Activated CD4-positive, alpha-beta T cell treated with anti-CD3 and anti-CD28 coated beads for 4 hours (primary cell): ENCODE data around the gene TM4SF4.

Source experiments
- DNase-seq, 2 donors: peaks; one replicate each; pipeline ENCODE4 v3.0.0-alpha.2; 2020

TM4SF4 gene

DNA sequence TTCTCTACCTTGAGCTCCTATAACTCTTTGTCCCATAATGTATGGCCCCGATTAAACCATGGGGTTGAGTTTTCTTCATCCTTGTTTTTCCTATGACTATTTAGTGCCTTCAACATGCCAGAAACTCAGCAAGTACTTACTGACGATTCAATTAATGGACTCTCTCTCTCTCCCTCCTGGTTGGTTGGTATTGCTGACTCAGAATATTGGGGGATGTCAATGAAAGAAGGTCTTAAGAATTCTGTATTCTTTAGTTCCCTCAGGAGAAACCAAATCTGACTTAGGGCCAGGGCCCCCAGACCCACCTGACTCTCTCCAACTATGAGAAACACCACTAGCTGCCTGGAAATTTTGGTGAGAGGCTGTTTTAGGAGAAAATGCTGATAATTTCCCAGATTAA is 40.8 kb downstream of the TM4SF4 start:
- no peak for DNase-seq

DNA sequence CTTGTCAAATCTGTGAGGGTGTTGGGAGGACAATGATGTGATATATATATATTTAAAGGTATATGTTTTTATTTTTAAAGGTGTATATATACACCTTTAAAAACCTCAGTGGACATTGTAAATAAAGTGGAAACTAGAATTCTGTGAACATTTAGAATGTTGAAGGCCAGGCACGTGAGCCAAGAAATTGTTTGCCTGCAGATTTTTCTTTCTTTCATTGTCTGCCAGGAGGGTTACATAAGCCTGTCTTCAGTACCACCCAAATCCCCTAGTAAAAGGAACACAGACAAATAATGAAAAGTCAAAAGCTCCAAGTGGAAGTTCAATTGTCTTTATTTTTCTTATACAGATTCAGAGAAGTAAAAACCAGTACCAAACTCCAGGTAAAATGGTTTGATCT is 42.4 kb downstream of the TM4SF4 start:
- no peak for DNase-seq

- no peak for DNase-seq
Measured at GRCh38 chr3:149519912-149520311, 45.4 kb downstream of the TM4SF4 start.

- DNase-seq, result no peak
Measured at GRCh38 chr3:149523512-149524299, 49.2 kb downstream of the TM4SF4 start.

GRCh38 chr3:149527531-149528339 is 53.2 kb downstream of the TM4SF4 start:
- DNase-seq, result no peak

DNA sequence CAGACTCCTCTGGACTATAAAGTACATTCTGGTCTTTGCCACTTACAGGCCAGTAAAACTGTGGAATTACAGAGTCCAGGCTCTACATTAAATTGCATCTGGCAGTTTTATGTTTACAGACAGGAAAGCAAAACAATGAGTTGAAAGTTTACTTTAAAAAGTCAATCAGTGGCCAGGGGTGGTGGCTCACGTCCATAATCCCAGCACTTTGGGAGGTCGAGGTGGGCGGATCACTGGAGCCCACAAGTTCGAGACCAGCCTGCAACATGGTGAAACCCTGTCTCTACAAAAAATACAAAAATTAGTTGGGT is 53.8 kb downstream of the TM4SF4 start:
- DNase-seq, result no peak

DNA sequence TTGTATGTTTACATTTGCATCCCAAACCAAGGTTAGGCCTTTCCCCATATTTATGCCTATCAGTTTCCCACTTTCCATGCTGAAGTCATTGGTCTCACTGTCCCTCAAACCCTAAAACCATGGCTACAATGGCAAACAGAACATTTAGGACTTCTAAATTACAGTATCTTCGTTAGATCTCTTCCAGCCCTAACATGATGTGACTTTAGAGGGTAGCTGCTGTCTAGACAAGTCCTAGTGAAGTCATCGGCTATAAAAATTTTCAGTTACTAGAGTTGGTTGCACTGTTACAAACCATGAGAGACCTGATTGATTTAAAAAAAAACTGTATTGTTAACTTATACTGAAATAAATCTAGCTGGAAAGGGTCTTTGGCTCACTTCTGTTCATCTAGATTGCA is 54.6 kb downstream of the TM4SF4 start:
- DNase-seq, result no peak

GRCh38 chr3:149532489-149533180 is 58.1 kb downstream of the TM4SF4 start:
- no peak for DNase-seq

- DNase-seq, result no peak
Measured at GRCh38 chr3:149534082-149534481, 59.6 kb downstream of the TM4SF4 start.

DNA sequence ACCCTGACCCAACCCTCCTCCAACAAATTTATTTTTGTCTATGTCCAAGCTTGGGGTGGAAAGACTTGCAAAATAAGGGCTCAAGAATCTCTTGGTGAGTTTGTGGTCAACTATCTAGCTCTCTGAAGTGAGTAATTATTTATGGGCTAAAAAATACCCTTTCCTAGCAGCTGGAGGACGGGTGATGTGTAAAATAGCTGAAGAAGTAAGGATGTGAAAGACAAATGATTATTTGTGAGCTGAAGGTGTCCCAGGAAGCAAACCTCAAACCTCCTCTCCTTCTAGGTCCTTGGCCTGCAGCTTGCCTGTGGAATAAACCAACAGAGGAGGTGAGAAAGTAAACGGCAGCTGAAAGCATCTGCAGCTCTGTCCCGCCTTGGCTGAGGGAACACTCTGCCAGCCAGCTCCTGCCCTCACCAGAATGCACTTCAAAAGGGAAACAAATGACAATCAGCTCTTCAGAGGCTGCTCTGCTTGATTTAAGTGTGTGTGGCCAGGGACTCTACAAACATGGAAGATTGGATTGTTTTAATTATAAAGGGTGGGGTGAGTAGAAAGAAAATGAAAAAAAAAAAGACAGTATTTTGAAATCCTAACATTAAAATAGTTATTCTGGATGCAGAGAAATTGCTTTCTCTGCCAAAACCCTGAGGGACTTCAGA is 60.3 kb downstream of the TM4SF4 start:
- no peak for DNase-seq

GRCh38 chr3:149535333-149535685 is 60.8 kb downstream of the TM4SF4 start:
- DNase-seq, result no peak

DNA sequence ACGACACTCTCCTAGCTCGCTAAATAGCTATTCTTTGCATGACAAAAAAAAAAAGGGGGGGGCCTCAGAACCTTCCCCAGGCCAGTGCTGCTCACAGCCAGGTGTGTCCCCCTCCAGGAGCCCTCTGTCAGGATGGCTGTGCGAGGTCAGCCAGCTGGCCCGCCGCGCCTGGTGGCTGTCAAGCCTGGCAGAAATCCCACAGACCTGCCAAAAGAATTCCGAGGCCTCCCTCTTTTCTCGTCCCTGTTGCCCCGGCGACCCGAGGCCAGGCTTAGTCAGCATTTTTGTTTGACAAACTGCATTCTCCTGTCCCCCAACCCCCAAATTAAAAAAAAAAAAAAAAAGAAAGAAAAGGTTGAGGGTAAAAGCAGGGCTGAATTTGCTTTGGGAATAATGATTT is 61.9 kb downstream of the TM4SF4 start:
- no peak for DNase-seq

- DNase-seq, result no peak
Measured at GRCh38 chr3:149538371-149538770, 63.9 kb downstream of the TM4SF4 start.

GRCh38 chr3:149541091-149541491 is 66.6 kb downstream of the TM4SF4 start:
- DNase-seq, result no peak

GRCh38 chr3:149542375-149543312 is 68.1 kb downstream of the TM4SF4 start:
- no peak for DNase-seq

GRCh38 chr3:149545049-149545448 is 70.6 kb downstream of the TM4SF4 start:
- DNase-seq, result no peak

- no peak for DNase-seq
Measured at GRCh38 chr3:149547413-149547812, 72.9 kb downstream of the TM4SF4 start.

DNA sequence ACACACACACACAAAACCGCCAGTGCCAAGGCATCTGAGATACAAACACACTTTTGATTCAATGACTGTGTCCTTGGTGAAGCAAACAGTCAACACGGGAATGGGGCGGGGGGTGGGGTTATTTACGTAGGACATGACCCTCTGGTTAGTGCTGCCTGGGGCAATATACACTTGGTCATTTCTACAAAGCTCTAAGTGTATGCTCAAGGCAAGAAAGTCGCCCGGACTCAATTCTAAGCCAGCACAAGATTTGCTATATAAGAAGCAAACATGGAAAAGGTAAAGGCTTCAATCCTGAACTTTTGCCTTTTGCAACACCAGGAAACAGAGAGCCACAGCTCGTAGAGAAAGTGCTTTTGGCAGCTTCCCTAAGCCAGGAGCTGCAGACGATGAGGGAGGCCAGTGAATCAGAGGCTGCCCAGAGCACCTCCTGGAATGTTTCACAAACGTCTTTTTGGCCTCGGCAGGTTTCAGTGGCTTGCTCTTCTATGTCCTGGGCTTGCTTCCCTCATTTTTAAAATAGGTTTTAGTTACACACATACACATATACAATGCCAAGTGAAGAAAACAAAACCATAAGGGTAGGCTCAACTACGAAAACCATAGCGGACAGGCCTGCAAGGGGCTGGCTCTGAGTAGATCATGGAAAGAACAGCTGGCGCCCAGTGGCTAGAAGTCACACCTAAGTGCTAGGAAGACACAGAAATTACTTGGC is 73.6 kb downstream of the TM4SF4 start:
- DNase-seq, result no peak

DNA sequence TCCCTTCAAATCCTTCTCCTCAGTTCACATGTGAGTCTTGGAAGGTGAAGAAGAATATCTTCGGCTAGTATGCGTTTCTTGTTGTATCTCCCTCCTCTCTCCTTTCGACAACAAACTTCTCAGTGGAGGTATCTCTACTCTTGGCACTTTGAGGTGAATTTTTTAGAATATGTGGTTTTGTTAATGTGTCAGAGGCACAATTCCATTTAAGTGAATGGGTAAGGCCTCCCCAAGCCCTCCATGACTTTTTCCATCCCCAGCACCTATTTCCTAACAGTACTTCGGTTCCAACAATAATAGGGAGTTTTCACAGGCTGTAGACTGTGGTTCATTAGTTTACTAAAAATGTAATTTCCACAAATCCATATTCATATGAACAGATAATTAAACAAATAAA is 74.2 kb downstream of the TM4SF4 start:
- no peak for DNase-seq

GRCh38 chr3:149551500-149551899 is 77.0 kb downstream of the TM4SF4 start:
- no peak for DNase-seq

- DNase-seq, result no peak
Measured at GRCh38 chr3:149552700-149553099, 78.2 kb downstream of the TM4SF4 start.
